ENCODE results near the gene TRAPPC12. TPM values are rescaled to one million over a fixed set of nuclear protein-coding genes. Genes with fewer than 3 reads are reported as not detected.
"Not testable (repeated sequence)": the region's sequence is repeated elsewhere in the genome, so short reads cannot be mapped to it uniquely, and the experiment has no call there.

Gene TRAPPC12
- total and polyA plus RNA-seq, 4 experiments from 2014 or later, result 18.0 to 137 (median 94.7) TPM

DNA sequence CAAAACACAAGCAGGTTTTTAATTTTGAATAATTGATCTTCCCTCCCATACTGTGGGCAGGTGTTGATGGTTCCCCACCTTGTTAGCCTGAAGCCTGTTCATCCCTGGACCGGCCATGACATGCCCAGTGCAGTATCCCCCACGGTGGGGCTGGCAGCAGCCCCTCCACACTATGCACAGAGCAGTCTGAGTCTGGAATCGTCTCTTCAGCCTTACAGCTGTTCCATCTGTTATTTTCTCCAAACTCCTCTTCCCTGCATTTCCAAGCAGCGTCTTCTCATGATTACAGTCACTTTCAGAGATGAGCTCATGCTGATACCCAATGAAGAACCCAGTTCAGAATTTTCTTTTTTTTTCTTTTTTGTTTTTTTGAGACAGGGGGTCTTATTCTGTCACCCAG lies 71.7 kb downstream of the TRAPPC12 start:
- Histone ChIP-seq H3K9me3 (ENCODE audit: control insufficient read depth in 1 of 2, low read length in 2 of 2) (no peaks in the 10 kb centered on the region), H3K4me1 (ENCODE audit: insufficient read depth, low read length) (no peaks in the 10 kb centered on the region), H3K4me3 (ENCODE audit: low read length in 2 of 2) (no peak overlapping the region), H3K36me3 (ENCODE audit: insufficient read depth, low read length) (peaks cover 39% of the 10 kb centered on the region), H3K27me3 (ENCODE audit: insufficient read depth, low read length) (no peaks in the 10 kb centered on the region), H3K27ac (ENCODE audit: low read depth, low read length) (no peak overlapping the region)
- POLR2A ChIA-PET (ENCODE audit: partially characterized antibody), result no interaction called here
- Mint-ChIP-seq H3K27ac (peak overlapping the region in 1 of 7 donors; percentile 74), H3K27me3 (no peaks in the 10 kb centered on the region), H3K9me3 (no peaks in the 10 kb centered on the region), H3K4me3 (no peak overlapping the region), H3K36me3 (peaks cover 35 to 69% of the 10 kb centered on the region in 2 donors), H3K4me1 (peaks cover 0 to 3% (median 0%) of the 10 kb centered on the region in 4 donors)
- intact Hi-C loops (cut with micrococcal nuclease), result no loop called here
- no peak for DNase-seq
- CTCF ChIA-PET (ENCODE audit: partially characterized antibody), result interaction anchor here (0.7 to 3.5 kb wide), 2 partner anchors 11 to 27 kb away, joined by 3 to 11 read pairs; no protein-coding TSS in a partner anchor

DNA sequence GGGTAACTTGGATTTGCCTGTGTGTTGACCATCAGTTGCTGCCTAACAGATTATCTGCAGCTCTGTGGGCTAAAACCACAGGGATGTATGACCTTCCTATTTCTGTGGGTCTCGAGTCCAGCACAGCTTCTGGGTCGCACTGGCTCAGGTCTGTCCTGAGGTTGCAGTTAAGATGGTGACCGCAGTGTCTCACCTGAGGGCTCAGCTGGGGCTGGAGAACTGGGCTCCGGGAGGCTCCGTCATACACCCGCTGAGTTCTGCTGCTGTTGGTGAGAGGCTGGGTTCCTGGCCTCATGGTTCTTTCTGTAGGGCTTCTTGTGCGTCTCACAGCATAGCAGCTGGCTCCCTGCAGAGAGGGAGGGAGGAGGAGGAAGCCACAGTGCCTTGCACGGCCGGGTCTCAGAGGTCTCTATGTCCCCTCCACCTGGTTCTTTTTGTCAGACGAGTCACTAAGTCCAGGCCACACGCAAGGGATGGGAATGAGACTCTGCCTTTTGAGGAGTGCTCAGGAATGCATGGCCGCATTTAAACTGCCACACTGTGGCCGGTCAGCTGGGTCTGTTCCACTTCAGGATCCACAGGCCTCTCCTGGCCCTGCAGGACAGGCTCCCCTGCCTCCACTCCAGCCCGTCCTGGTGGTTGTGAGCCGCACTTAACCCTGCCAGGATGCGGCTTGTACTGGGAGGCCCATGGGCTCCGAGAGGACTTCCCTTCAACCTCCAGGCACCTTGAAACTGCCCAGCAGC lies 72.6 kb downstream of the TRAPPC12 start:
- intact Hi-C loops (cut with micrococcal nuclease), result no loop called here
- no peak overlapping the region for H3K27ac ChIP-seq (ENCODE audit: low read depth, low read length)
- POLR2A ChIA-PET (ENCODE audit: partially characterized antibody), result no interaction called here
- no peaks in the 10 kb centered on the region for H3K9me3 Mint-ChIP-seq
- no peak overlapping the region for H3K4me3 ChIP-seq (ENCODE audit: low read length in 2 of 2)
- H3K27ac Mint-ChIP-seq, result no peak overlapping the region
- DNase-seq, result no peak
- peaks cover 0 to 3% (median 0%) of the 10 kb centered on the region in 4 donors for H3K4me1 Mint-ChIP-seq
- no peak overlapping the region for H3K4me3 Mint-ChIP-seq
- H3K36me3 Mint-ChIP-seq, result peaks cover 33 to 66% of the 10 kb centered on the region in 2 donors
- no peaks in the 10 kb centered on the region for H3K4me1 ChIP-seq (ENCODE audit: insufficient read depth, low read length)
- H3K36me3 ChIP-seq (ENCODE audit: insufficient read depth, low read length), result peaks cover 31% of the 10 kb centered on the region
- CTCF ChIA-PET (ENCODE audit: partially characterized antibody), result interaction anchor here (0.7 to 3.5 kb wide), 3 partner anchors 10 to 28 kb away, joined by 3 to 11 read pairs (median 3); no protein-coding TSS in a partner anchor
- no peaks in the 10 kb centered on the region for H3K9me3 ChIP-seq (ENCODE audit: control insufficient read depth in 1 of 2, low read length in 2 of 2)
- H3K27me3 ChIP-seq (ENCODE audit: insufficient read depth, low read length), result no peaks in the 10 kb centered on the region
- no peaks in the 10 kb centered on the region for H3K27me3 Mint-ChIP-seq

DNA sequence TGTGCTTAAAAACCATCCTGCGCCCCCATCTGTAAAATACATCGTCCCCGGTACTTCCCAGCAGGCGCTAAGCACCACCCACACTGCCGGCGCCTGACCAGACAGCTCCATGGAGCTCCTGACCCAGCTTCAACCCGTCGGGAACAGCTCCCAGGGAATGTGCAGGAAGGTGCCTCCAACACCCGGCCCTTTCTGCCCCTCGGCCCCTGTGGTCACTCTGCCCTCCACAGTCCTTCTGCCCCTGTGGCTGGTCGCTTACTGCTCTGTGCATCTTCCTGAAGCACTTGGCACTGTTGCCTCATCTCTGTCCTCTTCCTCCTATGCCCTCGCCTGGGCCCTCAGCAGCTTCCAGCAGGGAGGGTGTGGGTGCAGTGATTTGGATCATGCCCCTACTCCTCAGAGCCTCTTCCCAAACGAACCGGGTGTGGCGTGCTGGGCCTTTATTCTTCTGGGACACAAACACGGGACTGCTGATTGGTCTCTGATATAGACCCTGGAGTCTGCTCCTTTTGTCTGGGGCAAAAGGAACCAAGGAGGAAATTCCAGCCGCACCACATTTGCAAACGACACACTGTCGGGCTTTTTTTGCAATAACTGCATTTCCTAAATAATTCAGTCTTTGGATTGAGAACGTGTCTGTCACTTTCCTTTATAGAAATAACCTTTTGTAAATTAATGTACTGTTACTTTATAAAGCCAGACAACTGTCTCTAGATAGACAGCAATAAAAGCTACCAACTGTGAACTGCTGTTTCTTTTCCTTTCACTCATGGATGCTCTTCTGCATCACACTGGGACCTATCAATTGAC lies 73.9 kb downstream of the TRAPPC12 start:
- no peak overlapping the region for H3K4me3 ChIP-seq (ENCODE audit: low read length in 2 of 2)
- no peaks in the 10 kb centered on the region for H3K27me3 ChIP-seq (ENCODE audit: insufficient read depth, low read length)
- H3K4me1 ChIP-seq (ENCODE audit: insufficient read depth, low read length), result no peaks in the 10 kb centered on the region
- intact Hi-C loops (cut with micrococcal nuclease), result no loop called here
- H3K27me3 Mint-ChIP-seq, result no peaks in the 10 kb centered on the region
- no peaks in the 10 kb centered on the region for H3K9me3 ChIP-seq (ENCODE audit: control insufficient read depth in 1 of 2, low read length in 2 of 2)
- H3K27ac ChIP-seq (ENCODE audit: low read depth, low read length), result no peak overlapping the region
- peak overlapping the region in 1 of 7 donors; percentile 25 for H3K27ac Mint-ChIP-seq
- H3K4me1 Mint-ChIP-seq, result peaks cover 0 to 3% (median 0%) of the 10 kb centered on the region in 4 donors
- no peak for DNase-seq
- ChIA-PET CTCF (ENCODE audit: partially characterized antibody) (interaction anchor here (0.9 to 3.5 kb wide), 2 partner anchors 8 to 29 kb away, joined by 3 to 11 read pairs; no protein-coding TSS in a partner anchor), POLR2A (ENCODE audit: partially characterized antibody) (no interaction called here)
- peaks cover 32 to 63% of the 10 kb centered on the region in 2 donors for H3K36me3 Mint-ChIP-seq
- H3K4me3 Mint-ChIP-seq, result no peak overlapping the region
- H3K9me3 Mint-ChIP-seq, result no peaks in the 10 kb centered on the region
- peaks cover 32% of the 10 kb centered on the region for H3K36me3 ChIP-seq (ENCODE audit: insufficient read depth, low read length)

DNA sequence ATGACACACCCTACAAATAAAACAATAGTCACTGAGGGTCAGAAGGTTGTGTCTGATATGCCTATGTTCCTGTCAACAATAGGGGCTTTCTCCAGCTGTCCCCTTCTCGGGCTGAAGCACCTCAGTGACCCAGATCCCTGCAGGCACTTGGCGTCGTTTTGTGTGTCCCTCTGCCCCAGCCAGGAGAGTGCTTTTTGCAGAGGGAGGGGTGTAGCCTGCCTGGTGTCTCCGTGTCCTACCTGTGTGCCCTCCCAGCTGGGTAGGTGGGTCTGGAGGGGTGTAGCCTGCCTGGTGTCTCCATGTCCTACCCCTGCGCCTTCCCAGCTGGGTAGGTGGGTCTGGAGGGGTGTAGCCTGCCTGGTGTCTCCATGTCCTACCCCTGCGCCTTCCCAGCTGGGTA lies 74.5 kb downstream of the TRAPPC12 start:
- intact Hi-C loops (cut with micrococcal nuclease); H3K4me3 ChIP-seq (ENCODE audit: low read length in 2 of 2); H3K4me1 Mint-ChIP-seq; POLR2A ChIA-PET (ENCODE audit: partially characterized antibody); H3K9me3 Mint-ChIP-seq; H3K9me3 ChIP-seq (ENCODE audit: control insufficient read depth in 1 of 2, low read length in 2 of 2); DNase-seq; H3K4me1 ChIP-seq (ENCODE audit: insufficient read depth, low read length); H3K27ac Mint-ChIP-seq; H3K27me3 Mint-ChIP-seq; H3K27ac ChIP-seq (ENCODE audit: low read depth, low read length); H3K4me3 Mint-ChIP-seq; H3K27me3 ChIP-seq (ENCODE audit: insufficient read depth, low read length): not testable (repeated sequence)
- H3K36me3 ChIP-seq (ENCODE audit: insufficient read depth, low read length), result peaks cover 37% of the 10 kb centered on the region
- CTCF ChIA-PET (ENCODE audit: partially characterized antibody), result interaction anchor here (1.0 kb wide), 1 partner anchor 33 kb away, joined by 3 read pairs; no protein-coding TSS in a partner anchor
- H3K36me3 Mint-ChIP-seq, result peaks cover 32 to 63% of the 10 kb centered on the region in 2 donors

DNA sequence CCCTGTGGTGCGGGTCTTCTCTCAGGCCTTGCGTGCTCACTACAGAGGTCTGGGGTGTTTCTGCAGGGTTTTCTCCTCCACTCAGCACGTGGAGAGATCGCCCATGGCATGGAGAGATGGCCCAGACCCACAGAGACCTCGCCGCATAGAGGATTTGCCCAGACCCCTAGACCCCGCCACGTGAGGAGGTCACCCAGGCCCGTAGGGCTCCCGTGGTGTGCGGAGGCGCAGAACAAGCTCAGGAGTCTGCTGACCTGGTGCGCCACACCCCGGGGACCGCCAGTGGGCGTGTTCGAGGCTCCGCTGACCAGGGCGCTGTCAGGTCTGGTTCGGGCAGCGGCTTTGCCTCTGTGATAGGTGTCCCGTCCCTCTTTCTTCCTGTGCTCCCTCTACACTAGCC lies 75.3 kb downstream of the TRAPPC12 start:
- peaks cover 0 to 3% (median 0%) of the 10 kb centered on the region in 4 donors for H3K4me1 Mint-ChIP-seq
- no peaks in the 10 kb centered on the region for H3K9me3 ChIP-seq (ENCODE audit: control insufficient read depth in 1 of 2, low read length in 2 of 2)
- ChIA-PET CTCF (ENCODE audit: partially characterized antibody) (interaction anchor here (1.0 kb wide), 1 partner anchor 34 kb away, joined by 3 read pairs; no protein-coding TSS in a partner anchor), POLR2A (ENCODE audit: partially characterized antibody) (no interaction called here)
- H3K36me3 Mint-ChIP-seq, result peaks cover 28 to 57% of the 10 kb centered on the region in 2 donors
- no peak overlapping the region for H3K4me3 Mint-ChIP-seq
- H3K27me3 Mint-ChIP-seq, result no peaks in the 10 kb centered on the region
- no peaks in the 10 kb centered on the region for H3K9me3 Mint-ChIP-seq
- no peak overlapping the region for H3K27ac ChIP-seq (ENCODE audit: low read depth, low read length)
- no peaks in the 10 kb centered on the region for H3K27me3 ChIP-seq (ENCODE audit: insufficient read depth, low read length)
- H3K4me3 ChIP-seq (ENCODE audit: low read length in 2 of 2), result no peak overlapping the region
- no peaks in the 10 kb centered on the region for H3K4me1 ChIP-seq (ENCODE audit: insufficient read depth, low read length)
- no peak overlapping the region for H3K27ac Mint-ChIP-seq
- H3K36me3 ChIP-seq (ENCODE audit: insufficient read depth, low read length), result peaks cover 33% of the 10 kb centered on the region
- DNase-seq, result no peak
- intact Hi-C loops (cut with micrococcal nuclease), result no loop called here

DNA sequence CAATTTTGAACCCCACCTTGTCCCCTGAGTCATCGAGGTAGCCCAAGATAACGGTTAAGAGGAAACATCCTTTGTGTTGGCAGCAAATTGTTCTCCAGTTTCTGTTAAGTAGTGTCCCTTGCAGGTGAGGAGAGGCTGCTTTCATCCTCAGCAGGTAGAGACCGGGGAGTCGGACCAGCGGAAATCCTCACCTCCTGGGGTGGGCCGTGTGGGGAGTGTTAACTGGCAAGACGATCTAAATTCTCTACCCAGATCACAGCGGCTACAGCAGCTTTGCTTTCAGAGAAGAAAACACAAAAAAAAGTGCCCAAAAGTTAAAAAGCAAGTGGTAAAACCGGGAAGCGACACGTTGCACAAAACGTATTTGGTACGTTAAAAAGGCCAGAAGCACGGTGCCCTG lies 76.6 kb downstream of the TRAPPC12 start:
- Histone ChIP-seq H3K36me3 (ENCODE audit: insufficient read depth, low read length) (peaks cover 31% of the 10 kb centered on the region), H3K9me3 (ENCODE audit: control insufficient read depth in 1 of 2, low read length in 2 of 2) (no peaks in the 10 kb centered on the region), H3K4me1 (ENCODE audit: insufficient read depth, low read length) (no peaks in the 10 kb centered on the region), H3K4me3 (ENCODE audit: low read length in 2 of 2) (no peak overlapping the region), H3K27ac (ENCODE audit: low read depth, low read length) (no peak overlapping the region), H3K27me3 (ENCODE audit: insufficient read depth, low read length) (no peaks in the 10 kb centered on the region)
- Mint-ChIP-seq H3K27ac (peak overlapping the region in 1 of 7 donors; percentile 20), H3K9me3 (no peaks in the 10 kb centered on the region), H3K36me3 (peaks cover 24 to 45% of the 10 kb centered on the region in 2 donors), H3K4me1 (peaks cover 0 to 3% (median 0%) of the 10 kb centered on the region in 4 donors), H3K27me3 (no peaks in the 10 kb centered on the region), H3K4me3 (no peak overlapping the region)
- CTCF ChIA-PET (ENCODE audit: partially characterized antibody), result no interaction called here
- POLR2A ChIA-PET (ENCODE audit: partially characterized antibody), result no interaction called here
- intact Hi-C loops (cut with micrococcal nuclease), result no loop called here
- no peak for DNase-seq
